RPMI8226 (cell line): Measurements from ENCODE around the gene TNFSF4.

Experiments
- DNase-seq: peaks from one replicate; pipeline ENCODE4 v3.0.0-alpha.2; 2015

The TNFSF4 gene

DNA sequence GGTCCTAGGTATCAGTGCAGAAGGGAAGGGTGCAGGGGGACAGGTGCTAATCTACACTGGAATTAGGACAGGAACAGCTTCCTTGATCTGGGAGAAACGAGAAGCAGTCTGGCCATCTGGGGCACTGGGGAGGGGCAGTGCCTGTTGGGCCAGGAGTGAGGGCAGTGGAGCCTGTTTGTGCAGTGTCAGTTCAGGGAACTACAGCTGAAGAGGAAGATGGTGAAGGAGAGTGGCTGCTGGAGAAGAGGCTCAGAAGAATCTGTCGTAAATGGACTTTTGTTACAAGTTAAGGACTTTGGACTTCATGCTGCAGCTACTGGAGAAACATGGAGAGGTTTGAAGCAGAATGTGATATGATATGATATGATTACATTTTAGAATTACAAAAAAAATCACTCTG, 3.2 kb upstream of the TNFSF4 start:
- DNase-seq = no peak

DNA sequence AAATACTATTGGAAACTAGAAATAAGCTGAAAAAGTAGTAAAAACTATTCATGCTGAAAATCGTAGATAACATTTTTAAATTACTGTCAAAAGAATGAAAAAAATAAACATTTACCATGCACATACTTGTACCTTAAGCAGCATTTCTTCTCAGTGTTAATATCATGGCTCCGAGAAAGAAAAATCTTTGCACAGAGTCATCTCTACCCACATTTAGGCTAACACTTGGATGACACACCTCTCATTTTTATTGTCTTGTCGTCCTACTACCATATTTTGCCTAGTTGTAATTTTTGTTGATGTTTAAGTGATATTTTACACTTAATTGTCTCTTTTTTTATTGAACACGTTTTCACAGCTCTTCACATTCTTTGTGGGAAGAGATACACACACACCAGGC, 1.7 kb upstream of the TNFSF4 start:
- no peak for DNase-seq

DNA sequence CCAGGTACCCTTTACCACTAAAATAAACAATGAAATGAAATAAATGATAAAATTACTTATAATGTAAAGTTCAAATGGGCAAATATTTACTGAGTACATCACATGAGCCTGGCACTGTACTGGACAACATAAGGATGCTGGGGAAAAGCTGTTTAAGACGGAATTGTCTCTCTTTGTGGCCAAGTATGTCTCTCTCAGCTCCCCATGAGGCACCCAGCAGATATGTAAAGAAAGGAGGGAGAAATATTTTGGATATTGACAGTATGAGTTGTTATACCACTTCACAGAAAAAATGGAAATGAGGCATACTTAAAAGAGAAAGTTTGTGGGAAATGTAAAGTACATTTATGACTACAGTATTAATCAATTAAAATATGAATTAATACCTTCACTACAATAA, 1.0 kb upstream of the TNFSF4 start:
- no peak for DNase-seq

DNA sequence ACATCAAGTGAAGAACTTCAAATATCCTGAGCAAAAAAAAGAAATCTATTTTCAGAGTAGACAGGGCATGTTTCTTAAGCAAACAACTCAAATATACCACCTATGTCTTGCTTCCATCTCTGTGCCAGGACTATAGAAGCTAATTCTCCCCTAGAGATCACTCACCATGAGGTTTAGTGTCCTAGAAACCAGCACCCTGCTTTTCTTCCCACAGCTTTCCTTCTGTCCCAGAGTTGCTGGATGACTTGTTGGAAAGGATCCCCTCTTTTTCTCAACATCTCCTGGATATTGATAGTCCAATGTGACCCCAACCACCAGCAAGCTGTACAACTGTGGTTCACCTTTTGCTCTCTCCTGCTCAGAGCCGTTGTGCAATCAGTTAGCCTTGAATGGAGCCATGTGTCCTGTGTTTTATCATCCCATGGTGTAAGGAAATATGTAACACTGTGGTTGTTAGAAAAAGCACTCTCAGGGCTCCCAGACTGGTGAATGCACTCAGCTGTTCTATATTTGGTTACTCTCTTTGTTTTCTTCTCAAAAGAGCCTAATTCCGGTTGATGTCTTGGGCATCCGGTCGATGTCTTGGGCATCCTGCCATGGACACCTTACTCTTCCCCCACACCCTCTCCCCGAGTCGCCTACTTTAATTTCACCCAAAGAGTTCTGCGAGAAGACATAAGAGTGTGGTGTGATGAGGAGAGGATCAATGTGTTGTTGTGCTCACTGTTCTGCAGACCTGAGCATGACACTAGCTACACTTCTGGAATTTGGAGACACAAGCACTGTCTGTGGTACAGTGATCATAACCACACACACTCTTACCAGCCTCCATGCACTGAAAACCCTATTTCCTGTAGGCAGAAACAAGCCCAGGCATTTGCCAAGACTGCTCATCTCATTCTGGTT, 1.7 kb downstream of the TNFSF4 start:
- DNase-seq = peak; percentile 85

DNA sequence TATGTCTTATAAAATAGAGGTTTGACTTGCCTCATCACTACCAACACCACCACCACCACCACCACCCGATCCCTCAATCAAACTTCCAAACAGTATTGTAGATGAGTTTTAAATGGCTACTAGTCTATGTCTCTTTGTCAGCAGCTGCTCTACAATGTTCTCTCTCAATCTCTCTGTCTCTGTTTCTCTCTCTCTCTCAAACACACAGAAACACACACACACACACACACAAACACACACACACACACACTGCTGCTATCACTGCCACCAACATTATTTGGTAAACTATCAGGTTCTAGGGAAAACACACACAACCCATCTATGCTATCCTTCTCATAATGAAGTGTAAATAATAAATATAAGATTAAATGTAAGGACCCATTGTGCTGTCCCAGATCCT, 2.4 kb downstream of the TNFSF4 start:
- no peak for DNase-seq

DNA sequence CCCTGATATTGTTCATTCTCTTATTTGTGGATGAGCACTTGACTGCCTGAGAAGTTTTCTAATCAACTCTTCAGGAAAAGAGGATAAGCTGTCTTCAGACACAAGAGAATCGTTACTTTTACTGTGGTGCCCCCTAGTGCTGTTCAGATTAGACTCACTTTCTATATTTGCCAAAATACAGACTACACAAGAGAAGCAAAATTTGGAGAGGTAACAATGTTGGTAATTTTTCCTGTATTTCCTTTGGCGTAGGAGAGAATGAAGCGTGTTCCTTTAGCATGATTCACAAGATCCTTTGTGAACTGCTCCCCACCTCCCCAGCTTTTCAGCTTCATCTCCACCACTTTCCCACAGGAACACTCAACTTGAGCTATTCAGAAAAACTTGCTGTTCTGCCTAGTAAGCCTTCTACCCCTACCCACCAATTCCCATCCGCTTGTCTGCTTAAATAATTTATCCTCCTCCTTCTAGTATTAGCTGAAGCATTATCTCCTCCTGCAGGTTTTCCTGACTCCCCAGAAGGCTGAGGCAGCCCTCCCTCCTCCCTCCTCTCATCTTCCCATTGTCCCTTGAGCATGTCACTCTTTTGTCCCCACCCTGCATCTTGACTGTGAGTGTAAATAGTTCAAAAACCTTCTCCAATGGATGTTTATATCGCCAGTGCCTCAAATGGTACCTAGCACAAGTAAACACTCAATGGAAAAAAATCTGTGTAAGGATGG, 4.5 kb downstream of the TNFSF4 start:
- peak; percentile 51 for DNase-seq

DNA sequence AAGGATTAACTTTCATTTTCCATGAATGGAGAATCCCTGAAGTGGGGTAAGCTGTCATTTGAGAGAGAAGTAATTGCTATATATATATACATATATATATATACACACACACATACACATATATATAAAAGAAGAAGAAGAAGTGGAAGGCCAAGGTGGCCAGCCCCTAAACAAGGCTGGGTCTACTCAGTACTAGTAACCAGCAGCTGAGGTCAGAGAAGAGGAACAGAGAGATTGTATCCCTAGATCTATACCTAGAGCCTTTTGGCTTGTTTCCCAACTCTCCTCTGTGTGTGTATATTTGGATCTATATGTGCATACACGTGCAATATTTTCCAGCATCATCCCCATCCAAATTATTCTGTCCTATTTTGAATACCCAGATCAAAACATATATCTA, 5.2 kb downstream of the TNFSF4 start:
- DNase-seq = peak; percentile 47

DNA sequence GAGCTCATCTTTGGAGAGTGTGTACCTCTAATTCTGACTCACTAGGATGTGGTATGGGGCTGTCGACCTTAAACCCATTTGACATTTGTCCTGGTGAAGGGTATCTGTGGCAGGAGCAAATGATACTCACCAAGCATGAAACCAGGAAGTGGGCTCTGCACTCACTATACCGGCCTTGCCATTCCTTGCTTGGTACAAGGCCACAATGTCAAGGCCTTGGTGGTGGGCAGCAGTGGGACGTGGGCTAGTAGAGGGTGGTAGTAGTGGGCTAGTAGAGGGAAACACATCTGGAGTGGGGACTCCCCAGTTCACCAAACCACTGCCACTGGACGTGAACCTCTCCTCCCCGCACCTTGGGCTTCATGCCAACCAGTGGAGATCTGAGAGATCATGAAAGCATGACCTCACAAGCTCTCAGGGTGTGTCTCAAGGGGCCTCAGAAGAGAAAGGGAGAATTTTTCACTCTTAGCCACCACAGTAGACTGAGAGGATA, 11.5 kb downstream of the TNFSF4 start:
- peak; percentile 63 for DNase-seq

DNA sequence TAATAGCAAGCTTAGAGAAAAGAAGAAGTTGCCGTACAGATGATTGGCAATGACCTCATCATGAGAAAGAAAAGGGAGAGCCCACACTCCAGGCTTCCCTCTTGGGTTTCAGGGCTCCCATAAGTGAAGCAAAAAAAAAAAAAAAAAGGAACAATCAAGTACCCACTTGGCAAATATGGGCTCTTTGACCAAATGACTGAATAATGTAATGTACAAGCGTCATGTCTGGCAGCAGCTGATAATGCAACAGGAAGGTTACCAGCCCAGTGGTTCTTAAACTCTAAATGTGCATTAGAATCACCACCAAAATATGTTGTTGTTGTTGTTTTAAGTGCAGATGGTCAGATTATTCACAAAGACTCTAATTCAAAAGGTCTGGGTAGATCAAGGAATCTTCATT, 13.5 kb downstream of the TNFSF4 start:
- DNase-seq = no peak

DNA sequence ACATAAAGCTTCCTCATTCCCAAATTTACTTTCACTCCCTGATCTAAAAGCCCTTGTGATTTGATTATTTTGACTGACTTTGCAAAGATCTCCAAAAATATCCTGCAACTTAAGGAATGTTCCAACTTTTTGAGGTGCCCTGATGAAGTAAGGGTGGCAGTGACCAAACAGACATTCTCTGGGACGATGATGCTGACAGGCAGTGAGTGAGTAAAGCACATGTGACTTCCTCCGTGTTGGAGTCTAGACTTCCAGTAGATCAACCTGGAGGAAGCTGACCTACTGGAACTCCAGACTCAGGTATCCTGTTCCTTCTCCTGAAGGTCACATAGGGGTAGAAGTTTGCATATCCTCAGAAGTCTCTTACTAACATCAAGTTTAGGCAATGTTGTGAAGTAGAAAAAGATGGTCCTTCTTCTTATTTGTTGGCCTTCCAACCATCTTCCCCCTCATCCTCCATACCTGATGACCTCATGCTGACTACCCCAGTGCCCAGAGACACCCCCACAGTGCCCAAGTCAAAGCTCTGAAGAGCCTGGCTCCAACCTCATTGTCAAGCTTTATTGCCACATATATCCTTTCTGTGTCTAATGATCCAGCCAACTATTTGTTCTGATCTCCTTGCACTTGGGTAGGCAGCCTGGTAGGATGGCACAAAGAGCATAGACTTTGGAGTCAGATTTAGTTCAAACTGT, 16.0 kb downstream of the TNFSF4 start:
- peak; percentile 25 for DNase-seq

DNA sequence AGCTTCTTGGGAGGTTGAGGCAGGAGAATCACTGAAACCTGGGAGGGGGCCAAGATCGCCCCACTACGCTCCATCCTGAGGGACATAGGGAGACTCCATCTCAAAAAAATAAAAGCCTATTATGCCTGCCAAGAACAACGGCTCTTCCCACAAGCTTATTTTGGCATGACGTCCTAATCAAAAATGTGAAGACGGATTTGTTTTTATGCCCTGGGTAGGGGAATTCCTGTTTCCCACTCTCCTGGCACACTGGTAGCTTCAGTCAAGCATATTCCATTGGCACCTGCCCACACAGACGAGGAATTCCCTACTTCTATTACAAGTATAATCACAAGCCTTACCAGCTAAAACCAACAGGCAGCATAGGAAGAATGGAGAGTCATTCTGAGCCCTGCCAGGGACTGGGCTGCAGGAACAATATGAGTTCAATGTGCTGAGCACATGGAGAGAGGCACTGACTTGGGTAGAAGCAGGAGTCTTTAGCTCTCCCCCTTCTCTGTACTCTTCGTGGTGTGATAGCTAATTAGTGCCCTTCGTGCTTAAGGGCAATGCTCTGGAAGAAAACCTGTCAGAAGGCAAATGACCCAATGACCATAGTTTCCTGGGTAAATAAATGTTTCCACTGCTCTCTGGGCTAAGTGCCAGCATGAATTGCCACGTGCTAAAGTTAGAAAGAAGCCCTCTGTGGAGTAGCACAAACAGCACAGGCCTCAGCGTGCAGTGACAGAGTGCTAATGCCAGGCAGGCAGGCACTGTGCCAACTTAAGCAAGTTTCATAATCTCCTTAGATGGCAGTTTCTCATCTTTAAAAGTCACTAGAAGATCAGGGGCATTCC, 16.8 kb downstream of the TNFSF4 start:
- DNase-seq = peak; percentile 99

DNA sequence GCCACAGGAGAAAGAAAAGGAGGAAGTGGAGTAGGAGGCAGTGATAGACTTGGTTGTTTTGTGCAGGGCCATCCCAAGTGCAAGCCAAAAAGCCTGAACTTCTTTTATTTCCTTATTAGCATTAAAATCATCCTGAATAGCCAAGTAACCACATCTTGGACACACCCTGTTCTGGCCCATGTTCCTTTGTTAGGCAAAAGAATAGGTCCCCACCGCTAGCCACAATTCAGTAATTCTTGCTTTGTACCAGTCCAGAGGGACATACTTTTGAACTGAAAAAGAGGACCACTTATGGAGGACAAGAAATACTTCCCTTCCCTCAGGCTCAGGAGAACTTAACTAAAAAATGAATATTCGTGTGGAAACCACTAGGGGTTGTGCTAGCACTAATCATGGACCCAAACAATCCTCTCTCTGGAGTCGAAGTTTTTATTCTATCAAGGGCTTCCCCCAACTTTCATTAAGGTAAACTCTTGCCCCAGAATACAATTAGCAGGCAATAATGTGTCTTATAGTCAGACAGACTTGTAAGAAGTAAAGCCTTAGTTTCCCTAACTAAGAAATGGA, 19.4 kb downstream of the TNFSF4 start:
- no peak for DNase-seq

DNA sequence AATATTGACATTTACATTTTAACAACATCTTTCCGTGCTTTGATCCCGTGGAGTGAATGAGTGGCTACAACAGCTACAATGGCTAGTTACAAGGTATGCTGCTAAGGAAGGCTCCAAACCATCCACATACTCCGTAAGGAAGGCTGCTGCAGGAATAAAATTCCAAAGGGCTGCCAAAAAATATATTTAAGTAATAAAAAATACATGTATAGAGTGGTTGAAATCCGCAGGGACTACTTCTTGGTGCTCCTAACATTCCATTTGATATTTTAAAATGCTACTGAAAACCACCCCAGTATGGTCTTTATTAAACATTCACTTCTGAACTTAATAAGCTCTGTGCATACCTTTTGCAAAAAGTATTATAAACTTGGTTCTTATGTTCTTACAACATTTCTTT, 25.3 kb downstream of the TNFSF4 start:
- DNase-seq = no peak

DNA sequence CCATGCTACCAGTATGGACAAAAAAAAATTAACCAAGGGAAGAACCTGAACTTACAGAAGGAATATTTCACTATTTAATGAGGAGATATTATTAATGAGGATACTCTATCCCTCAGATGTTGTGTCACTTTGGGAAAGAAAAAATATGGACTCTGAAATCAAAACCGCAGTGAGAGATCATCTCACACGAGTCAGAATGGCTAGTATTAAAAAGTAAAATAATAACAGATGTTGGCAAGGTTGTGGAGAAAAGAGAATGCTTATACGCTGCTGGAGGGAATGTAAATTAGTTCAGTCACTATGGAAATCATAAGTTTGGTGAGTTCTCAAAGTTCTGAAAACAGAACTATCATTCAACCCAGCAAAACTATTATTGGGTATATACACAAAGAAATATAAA, 30.9 kb downstream of the TNFSF4 start:
- DNase-seq = no peak

DNA sequence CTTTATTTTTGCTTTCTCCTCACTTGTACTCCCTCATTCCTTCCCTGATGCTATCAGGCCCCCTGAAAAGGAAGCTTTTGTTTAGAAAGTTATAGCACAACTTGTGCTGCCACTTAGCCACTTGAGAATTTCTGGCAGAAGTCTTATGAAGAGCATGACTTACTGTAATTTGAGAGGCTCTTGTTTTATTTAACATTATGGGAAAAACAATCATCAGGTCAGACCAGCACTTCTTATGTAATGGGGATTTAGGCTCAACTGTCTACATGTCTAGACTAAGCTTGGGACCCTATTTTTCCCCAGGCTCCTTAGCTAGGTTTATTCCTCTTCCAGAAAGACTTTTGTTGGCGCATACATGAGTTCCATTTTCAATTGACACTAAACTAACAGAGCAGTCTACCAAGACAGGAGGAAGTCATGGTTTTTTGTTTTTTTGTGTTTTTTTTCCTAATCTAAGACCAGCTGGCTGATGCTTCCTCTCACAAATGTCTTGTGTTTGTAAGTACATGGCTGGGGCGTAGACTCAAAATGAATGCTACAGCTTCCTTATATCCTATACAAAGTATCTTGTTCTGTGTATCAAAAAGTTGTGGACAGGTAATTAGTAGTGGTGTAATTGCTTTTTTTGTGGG, 31.5 kb downstream of the TNFSF4 start:
- no peak for DNase-seq

DNA sequence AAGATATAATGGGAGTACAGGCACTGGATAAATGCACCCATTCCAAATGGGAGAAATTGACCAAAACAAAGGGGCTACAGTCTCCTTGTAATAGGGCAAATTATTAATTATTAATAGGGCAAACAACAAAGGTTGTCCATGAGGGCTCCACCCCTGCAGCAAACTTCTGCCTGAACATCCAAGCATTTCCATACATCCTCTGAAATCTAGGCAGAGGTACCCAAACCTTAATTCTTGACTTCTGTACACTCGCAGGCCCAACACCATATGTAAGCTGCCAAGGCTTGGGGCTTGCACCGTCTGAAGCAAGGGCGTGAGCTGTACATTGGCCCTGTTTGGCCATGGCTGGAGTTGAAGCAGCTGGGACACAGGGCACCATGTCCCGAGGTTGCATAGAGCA, 33.7 kb downstream of the TNFSF4 start:
- no peak for DNase-seq

DNA sequence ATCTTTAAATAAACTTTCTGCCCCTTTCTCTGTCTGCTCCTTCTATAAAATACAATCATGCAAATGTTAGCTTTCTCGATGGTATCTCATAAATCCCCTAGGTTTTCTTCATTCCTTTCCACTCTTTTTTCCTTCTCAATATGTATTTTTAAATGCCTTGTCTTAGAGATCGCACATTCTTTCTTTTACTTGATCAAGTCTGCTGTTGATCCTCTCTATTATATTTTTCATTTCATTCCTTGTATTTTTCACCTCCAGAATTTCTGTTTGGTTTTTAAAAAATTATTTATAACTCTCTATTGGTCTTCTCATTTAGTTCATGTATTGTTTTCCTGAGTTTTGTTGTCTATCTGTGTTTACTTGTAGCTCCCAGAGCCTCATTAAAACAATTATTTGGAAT, 36.0 kb downstream of the TNFSF4 start:
- DNase-seq = no peak

DNA sequence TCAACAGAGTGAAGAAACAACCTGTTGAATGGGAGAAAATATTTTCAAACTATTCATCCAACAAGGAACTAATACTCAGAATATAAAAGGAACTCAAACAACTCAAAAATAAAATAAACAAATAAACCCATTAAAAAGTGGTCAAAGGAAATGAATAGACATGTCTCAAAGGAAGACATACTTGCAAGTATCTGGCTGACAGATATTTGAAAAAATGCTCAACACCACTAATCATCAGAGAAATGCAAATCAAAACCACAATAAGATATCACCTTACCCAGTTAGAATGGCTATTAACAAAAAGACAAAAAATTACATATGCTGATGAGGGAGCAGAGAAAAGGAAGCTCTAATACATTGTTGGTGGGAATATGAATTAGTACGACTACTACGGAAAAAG, 38.2 kb downstream of the TNFSF4 start:
- DNase-seq = no peak

DNA sequence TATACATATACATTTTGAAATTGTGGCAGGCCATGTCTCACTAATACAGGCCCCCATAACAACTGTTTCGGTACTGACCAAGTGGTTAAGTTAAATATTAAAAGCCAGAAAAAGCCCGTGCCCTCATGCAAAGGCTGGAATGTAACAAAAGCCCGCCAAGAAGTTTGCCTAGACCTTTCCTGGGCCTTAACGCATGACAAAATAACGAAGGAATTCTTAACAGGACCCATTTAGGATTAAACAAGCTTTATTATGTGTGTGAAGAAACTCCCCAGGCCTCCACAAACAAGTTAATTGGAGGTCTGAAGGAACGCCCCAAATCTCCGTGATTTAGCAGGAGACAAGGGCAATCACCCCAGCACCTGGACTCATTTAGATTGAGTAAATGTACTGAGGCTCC, 42.4 kb downstream of the TNFSF4 start:
- no peak for DNase-seq

DNA sequence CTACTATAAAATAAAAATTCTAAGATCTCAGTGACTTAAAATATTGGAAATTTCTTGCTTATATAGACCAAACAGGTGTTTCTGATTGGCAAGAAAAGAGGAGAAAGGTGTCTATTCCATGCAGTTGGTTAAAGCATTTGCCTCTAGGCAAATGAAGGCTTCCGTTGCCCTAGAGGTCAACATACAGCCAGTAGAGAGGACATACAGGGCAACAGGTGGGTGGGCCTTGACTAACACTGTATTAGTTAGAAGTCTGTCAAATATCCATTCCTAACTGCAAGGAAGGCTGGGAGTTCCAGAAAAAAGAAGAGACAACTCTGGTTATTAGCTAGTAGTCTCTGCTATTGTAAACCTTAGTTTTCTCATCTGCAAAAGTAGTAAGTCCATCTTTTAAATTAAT, 43.0 kb downstream of the TNFSF4 start:
- DNase-seq = no peak

DNA sequence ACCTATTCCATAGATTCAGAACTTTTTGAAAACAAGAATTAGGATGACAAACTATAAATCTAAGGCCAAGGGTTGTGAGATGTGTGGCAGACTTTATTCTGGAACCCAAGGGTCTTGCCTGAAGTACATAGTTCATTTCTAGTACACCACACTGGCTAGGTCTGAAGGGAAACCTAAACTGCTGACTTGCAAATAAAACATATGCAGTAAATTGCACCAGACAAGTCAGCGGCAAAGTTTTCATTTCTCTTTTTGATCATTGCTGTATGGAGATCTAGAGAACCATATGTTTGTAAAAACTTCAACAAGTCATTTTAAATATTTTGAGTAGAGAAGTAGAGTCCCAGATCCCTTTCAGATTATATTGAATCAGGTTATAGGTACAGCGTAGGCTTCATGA, 43.9 kb downstream of the TNFSF4 start:
- peak; percentile 28 for DNase-seq

DNA sequence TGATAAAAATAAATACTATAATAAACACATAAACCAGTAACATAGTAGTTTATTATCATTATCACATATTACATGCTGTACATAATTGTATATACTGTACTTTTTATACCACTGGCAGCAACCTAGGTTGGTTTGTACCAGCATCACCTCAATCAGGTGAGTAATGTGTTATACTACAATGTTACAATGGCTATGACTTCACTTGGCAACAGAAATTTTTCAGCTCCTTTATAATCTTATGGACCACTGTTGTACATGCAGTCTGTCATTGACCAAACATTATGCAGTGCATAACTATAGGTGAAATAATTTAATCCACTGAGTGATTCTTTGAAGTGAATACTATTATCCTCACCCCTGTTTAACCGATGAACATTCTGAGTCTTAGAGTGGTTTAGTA, 44.5 kb downstream of the TNFSF4 start:
- DNase-seq = no peak
